ENCODE data around the gene CACNA1H.

DNA sequence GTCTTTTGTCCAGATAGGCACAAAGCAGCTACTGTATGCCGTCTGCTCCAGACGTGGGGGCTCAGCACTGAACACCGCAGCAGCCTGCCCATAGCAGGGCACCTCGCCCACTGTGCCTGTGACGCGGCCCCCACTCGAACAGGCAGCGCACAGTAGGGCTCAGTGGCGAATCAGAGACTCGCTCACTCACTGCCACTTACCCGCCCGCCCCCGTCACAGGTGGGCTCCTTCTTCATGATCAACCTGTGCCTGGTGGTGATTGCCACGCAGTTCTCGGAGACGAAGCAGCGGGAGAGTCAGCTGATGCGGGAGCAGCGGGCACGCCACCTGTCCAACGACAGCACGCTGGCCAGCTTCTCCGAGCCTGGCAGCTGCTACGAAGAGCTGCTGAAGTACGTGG, 48.5 kb downstream of the CACNA1H start:
- TF ChIP-seq POLR2AphosphoS5 (IDR thresholded peaks at IDR 0.05; ENCODE audit: low read depth, low read length): no peak
- no peak for TF ChIP-seq CTCF (IDR thresholded peaks at IDR 0.05)
- no peak for TF ChIP-seq SIN3A (IDR thresholded peaks at IDR 0.05; ENCODE audit: borderline replicate concordance, insufficient read depth, low read depth, low read length)
- TF ChIP-seq, protein P1, sequence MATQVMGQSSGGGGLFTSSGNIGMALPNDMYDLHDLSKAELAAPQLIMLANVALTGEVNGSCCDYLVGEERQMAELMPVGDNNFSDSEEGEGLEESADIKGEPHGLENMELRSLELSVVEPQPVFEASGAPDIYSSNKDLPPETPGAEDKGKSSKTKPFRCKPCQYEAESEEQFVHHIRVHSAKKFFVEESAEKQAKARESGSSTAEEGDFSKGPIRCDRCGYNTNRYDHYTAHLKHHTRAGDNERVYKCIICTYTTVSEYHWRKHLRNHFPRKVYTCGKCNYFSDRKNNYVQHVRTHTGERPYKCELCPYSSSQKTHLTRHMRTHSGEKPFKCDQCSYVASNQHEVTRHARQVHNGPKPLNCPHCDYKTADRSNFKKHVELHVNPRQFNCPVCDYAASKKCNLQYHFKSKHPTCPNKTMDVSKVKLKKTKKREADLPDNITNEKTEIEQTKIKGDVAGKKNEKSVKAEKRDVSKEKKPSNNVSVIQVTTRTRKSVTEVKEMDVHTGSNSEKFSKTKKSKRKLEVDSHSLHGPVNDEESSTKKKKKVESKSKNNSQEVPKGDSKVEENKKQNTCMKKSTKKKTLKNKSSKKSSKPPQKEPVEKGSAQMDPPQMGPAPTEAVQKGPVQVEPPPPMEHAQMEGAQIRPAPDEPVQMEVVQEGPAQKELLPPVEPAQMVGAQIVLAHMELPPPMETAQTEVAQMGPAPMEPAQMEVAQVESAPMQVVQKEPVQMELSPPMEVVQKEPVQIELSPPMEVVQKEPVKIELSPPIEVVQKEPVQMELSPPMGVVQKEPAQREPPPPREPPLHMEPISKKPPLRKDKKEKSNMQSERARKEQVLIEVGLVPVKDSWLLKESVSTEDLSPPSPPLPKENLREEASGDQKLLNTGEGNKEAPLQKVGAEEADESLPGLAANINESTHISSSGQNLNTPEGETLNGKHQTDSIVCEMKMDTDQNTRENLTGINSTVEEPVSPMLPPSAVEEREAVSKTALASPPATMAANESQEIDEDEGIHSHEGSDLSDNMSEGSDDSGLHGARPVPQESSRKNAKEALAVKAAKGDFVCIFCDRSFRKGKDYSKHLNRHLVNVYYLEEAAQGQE (IDR thresholded peaks at IDR 0.05; ENCODE audit: insufficient read depth in 1 of 2, low read depth in 2 of 2, low read length in 1 of 2): no peak
